GM19043 (cell line): ENCODE data around the gene ITGBL1.
A peak's percentile ranks its signal among the peaks of the same experiment; 100 is the strongest.

Experiments
- ATAC-seq: cut with Tn5 transposase; IDR thresholded peaks from one replicate; pipeline ENCODE4 v1.9.1; 2021; ENCODE audit warnings: low read depth; ENCODE audit not compliant: unreplicated experiment

Gene ITGBL1

GRCh38 chr13:101730420-101731000 lies 278.0 kb downstream of the ITGBL1 start:
- ATAC-seq: no peak

GRCh38 chr13:101736566-101736965 lies 284.1 kb downstream of the ITGBL1 start:
- ATAC-seq: no peak

DNA sequence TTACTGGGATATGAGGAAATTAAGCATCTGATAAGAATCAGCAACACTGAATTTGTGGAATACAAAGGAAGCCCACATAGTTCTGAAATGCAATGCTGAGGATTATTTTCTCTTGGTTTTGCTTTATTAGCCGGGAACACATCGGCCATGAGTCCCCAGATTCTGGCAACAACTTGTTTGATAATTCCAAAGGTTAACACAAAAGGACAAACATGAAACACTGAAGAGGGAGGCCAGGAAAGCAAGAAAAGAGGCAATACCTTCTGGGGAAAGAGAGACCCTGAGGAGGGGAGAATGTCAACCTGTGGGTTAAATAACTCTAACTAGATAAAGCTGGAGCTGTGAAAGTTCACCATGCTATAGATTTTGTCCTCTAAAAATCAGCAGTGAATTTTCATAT lies 285.9 kb downstream of the ITGBL1 start:
- ATAC-seq: no peak

- ATAC-seq: peak; percentile 93
Observed at GRCh38 chr13:101739382-101740178, 287.1 kb downstream of the ITGBL1 start.

- ATAC-seq: no peak
Observed at GRCh38 chr13:101746513-101746912, 294.0 kb downstream of the ITGBL1 start.

GRCh38 chr13:101747039-101747438 lies 294.6 kb downstream of the ITGBL1 start:
- ATAC-seq: no peak

DNA sequence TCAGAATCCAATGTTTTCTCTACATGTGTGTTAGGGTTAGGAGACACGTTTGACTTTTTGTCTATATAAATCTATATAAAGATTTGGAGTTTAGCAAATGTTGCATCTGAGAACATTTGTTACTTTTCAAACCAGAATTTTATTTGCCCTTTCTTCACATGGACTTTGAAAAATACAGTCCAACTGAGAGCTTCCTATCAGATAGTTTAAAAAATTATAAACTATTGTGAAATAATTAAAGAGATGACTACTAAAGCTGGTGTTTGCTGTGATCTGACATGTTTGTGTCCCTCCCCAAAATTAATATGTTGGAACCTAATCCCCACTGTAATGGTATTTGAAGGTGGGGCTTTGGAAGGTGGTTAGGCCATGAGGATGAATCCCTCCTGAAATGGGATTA lies 297.1 kb downstream of the ITGBL1 start:
- no peak for ATAC-seq

GRCh38 chr13:101751488-101751887 lies 299.0 kb downstream of the ITGBL1 start:
- ATAC-seq: peak; percentile 57

DNA sequence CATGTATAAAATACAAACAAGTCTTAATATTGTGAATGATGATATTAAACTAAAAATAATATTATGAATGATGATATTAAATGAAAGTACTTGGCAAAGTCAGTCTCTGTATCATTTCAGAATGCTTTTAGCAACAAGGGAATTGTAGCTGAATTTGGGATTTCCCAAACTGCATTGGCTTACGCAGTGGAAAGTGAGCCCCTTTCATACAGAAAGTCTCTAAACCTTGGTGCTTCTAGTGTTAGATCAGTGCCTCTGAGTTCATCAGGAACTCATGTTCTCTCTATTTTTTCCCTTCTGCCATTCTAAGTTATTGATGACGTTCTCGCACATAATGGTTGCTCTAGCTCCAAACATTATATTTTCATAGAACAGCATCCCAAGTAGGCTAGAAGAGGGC lies 300.0 kb downstream of the ITGBL1 start:
- ATAC-seq: no peak

DNA sequence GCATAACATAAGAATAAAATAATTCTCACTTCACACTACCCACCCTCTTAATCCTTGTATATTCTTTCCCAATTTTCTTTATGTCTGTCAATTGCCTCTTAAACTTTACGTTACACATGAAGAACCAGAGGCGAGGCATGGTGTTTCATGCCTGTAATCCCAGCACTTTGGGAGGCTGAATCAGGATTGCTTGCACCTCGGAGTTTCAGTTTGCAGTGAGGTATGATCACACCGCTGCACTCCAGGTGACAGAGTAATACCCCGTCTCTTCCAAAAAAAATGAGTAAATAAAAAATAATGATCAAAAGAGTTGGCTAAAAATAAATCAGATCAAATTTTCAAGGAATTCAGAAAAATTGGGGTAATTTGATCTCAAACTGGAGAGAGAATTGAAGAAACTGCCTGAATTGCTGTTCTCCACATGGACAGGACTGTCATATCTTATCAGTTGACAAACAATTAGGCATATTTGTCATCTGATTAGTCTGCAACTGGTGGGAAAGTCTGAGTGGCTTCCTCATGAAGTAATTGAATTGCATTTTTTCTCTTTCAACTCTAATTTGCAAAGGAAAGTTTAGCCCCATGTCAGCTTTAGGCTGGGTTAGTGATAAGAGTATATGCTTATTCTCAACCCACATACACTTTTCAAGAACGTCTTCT lies 302.9 kb downstream of the ITGBL1 start:
- ATAC-seq: no peak

DNA sequence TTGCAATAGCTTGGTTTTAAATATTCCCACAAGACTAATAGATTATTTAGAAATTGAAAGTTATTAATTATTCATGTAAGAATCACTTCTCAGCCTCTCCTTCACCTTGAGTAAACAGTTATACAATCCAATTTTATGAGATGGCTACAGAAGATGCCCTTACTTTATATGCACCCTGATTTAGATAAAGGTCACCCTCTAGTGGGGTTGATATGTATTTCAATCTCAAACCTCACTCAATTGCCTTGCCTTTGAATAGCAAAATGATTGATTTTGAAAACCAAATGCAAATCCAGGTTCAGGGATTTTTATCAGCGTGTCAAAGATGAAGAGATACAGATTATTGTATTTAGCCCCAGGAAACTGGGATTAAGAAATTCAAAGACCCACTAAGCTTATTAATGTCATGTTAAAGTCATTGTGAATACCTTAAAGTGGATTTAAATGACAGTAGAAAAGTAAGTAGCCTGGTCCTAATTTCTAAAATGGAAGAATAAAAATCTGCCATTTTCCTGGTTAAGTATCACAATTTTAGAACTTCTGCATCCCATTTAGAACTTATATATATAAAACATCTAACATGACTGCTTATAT lies 305.1 kb downstream of the ITGBL1 start:
- ATAC-seq: peak; percentile 74

DNA sequence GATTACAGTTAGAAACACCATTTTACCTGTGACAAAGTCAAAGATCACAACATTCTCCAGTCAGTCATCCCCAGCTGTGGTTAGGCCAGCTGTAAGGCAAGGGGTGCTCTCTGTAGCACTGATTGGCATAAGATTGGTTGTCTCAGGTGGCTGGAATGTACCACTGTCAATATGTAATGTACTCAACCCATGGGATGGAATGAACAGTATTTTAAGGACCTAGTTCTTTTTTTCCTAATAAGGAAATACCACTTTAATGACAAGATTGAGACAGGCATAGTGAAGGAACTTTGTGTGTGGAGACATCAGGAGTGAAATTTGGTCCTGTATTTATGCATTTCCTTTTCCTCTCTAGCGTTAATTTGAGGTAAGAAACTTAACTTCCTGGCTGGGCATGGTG lies 310.7 kb downstream of the ITGBL1 start:
- no peak for ATAC-seq
